Activated naive CD8-positive, alpha-beta T cell treated with anti-CD3 and anti-CD28 coated beads, Interleukin-2, amount 50 U/mL, for 24 hours (primary cell): ENCODE data around the gene RAD21L1.
"Not testable (repeated sequence)": the region's sequence is repeated elsewhere in the genome, so short reads cannot be mapped to it uniquely, and the experiment has no call there.

Experiments
- ATAC-seq: fragments of 150-1000 bp; cut with Tn5 transposase; one replicate; pipeline ENCODE4 v1.10.0; 2021
- DNase-seq: peaks from one replicate; pipeline ENCODE4 v3.0.0; 2021
- H3K27ac Mint-ChIP-seq: one replicate; pipeline ENCODE4 v1.8.0; 2021; ENCODE audit warnings: mild to moderate bottlenecking, mixed read lengths
- H3K27me3 Mint-ChIP-seq: one replicate; pipeline ENCODE4 v1.8.0; 2021; ENCODE audit warnings: mixed read lengths
- H3K36me3 Mint-ChIP-seq: one replicate; pipeline ENCODE4 v1.8.0; 2021; ENCODE audit warnings: low read depth, mixed read lengths
- H3K4me1 Mint-ChIP-seq: one replicate; pipeline ENCODE4 v1.8.0; 2021; ENCODE audit warnings: mixed read lengths
- H3K4me3 Mint-ChIP-seq: one replicate; pipeline ENCODE4 v1.8.0; 2021; ENCODE audit warnings: mild to moderate bottlenecking, moderate library complexity, mixed read lengths
- H3K9me3 Mint-ChIP-seq: one replicate; pipeline ENCODE4 v1.8.0; 2021; ENCODE audit warnings: mixed read lengths

Gene RAD21L1

DNA sequence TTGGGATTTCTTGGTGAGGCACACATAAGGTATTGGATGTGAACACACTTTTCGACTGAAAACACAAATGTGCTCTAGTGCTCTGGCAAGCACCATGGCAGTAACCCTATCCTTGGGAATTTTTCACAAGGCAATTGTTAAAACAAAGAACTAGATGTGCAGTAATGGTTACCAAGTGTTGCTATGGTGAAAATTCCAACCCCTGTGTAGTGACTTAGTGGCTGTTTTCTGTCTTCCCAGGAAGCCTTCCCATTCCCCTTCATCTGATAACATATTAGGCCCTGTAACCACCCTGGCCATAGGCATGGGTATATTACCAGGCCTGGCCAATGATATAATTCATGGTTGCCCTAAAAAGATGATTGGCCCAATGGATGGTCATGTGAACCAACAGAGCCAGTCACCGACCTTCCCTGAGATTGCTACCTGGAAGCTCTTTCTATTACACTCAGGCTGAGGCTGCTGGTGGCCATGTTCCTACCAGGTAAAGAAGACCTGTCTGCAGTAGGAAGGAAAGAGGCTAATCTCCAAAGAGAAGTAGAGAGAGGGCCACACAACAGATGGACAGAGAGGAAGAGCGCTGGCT lies 18.5 kb upstream of the RAD21L1 start:
- no peak for DNase-seq
- Mint-ChIP-seq H3K9me3 (no peaks in the 10 kb centered on the region), H3K4me1 (no peaks in the 10 kb centered on the region), H3K4me3 (no peak overlapping the region), H3K36me3 (no peaks in the 10 kb centered on the region), H3K27me3 (peaks cover 3% of the 10 kb centered on the region), H3K27ac (no peak overlapping the region)
- no peak for ATAC-seq

DNA sequence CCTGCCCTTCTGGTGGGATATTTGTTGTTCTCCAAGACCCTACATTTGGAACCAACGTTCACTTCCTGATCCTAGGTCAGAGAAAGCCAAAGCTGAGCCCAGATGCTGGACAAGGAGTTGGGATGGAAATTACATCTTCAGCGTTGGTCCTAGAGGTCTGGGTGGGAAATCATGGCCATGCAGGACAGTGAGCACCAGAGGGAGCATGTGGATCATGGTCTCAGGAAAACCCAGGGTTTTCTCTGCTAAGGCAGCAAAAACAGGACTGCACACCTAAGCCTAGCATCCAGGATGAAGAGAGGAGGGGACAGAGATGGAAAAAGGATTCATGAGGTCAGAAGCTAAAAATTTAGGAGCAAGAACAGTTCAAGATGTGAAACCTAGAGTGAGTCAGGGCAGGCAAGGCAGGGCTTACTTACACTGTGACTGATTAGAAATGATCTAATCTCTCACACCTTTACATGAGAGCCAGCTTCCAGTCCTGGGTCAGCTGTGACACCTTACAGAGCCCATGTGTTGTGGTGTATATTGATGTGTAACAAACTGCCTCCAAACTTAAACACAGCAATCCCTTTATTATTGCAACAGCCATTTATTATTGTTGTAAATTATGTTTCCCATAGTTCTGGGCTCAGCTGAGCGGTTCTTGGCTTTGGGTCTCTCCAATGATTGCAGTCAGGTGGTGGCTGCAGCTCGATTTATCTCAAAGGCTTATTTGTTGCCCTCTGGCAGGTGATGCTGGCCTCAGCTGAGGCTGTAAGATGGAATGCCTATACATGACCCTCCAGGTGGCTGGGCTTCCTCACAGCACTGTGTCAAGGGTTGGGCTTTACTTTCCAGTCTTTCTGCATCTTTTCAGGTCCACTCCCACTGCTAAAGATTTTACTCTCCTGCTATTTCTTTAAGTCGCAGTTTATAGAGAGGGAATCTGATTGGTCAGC lies 16.1 kb upstream of the RAD21L1 start:
- Mint-ChIP-seq H3K36me3 (no peaks in the 10 kb centered on the region), H3K9me3 (no peaks in the 10 kb centered on the region), H3K4me3 (no peak overlapping the region), H3K27me3 (peaks cover 3% of the 10 kb centered on the region), H3K4me1 (peaks cover 9% of the 10 kb centered on the region), H3K27ac (peak overlapping the region; percentile 31)
- ATAC-seq (peak; percentile 55), DNase-seq (no peak)

DNA sequence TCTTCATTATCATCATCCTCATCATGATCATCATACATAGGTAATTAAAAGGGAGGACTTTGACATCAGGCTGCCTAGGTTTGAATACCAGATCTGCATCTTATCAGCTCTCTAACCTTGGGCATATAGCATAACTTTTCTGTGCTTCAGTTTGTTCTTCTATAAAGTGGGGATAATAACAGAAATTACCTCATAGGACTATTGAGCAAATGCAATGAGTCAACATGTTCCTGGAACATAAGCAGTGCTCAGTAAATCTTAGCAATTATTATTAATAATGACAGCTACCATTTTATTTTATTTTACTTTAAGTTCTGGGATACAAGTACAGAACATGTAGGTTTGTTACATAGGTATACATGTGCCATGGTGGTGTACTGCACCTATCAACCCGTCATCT lies 15.3 kb upstream of the RAD21L1 start:
- Mint-ChIP-seq H3K4me3 (no peak overlapping the region), H3K27ac (no peak overlapping the region), H3K4me1 (peaks cover 17% of the 10 kb centered on the region), H3K27me3 (peaks cover 3% of the 10 kb centered on the region), H3K9me3 (no peaks in the 10 kb centered on the region), H3K36me3 (no peaks in the 10 kb centered on the region)
- ATAC-seq = no peak
- DNase-seq = no peak

DNA sequence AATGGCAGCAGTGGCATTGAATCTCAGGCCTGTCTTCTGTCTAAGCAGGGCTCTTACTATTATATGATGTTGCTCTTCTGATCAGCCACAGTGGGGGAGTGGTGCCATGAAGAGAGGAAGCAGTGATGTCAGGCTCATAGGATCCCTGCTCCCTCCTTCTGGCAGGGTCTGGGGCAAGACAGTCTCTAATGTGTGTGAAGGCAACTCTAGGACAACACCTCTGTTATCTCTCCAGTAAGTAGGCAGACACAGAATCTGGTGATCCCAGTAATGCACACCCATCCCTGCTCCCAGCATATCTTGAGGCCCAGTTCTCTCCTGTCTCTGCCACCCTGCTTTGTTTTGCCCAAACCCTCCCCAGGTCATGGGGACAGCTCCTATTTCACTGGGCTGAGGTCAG lies 13.8 kb upstream of the RAD21L1 start:
- Mint-ChIP-seq H3K4me3 (no peak overlapping the region), H3K27me3 (peaks cover 3% of the 10 kb centered on the region), H3K36me3 (no peaks in the 10 kb centered on the region), H3K4me1 (peaks cover 32% of the 10 kb centered on the region), H3K9me3 (no peaks in the 10 kb centered on the region), H3K27ac (no peak overlapping the region)
- no peak for DNase-seq
- ATAC-seq = no peak

DNA sequence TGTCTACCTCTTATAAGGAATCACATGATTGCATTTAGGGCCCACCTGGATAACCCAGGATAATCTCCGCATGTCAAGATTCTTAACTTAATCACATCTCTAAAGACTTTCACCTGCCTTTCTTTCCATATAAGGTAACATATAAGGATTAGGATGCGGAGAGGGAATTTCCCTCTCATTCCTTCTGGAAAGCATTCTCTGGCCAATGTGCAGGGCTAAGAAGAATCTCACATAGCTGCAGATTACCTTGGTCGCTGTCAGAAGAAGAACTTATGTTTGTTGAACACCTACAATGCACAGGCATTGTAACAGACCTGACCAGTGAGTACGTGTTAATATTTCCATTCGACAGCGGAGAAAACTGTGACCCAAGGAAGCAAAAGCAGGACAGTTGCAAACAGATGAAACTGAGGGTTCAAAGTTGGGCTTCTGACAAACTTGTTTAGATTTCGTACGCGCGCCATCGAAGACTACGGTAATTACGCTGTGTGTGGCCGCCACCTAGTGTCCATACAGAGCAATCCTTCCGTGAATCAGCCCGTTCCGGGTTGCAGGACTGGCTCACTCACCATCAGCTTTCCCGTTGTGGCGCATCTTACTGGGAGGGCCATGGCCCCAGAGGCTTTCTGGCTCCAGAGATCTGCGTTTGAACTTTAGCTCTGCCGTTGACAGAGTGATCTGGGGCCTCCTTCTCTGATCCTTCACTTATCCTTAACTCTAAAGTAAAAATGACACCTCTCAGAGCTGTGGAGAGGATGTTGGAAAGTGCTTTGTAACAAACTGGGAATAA lies 13.0 kb upstream of the RAD21L1 start:
- peak; percentile 72 for DNase-seq
- H3K4me1 Mint-ChIP-seq = peaks cover 36% of the 10 kb centered on the region
- peaks cover 3% of the 10 kb centered on the region for H3K27me3 Mint-ChIP-seq
- no peak overlapping the region for H3K4me3 Mint-ChIP-seq
- peak; percentile 75 for ATAC-seq
- no peak overlapping the region for H3K27ac Mint-ChIP-seq
- H3K9me3 Mint-ChIP-seq = no peaks in the 10 kb centered on the region
- H3K36me3 Mint-ChIP-seq = no peaks in the 10 kb centered on the region

DNA sequence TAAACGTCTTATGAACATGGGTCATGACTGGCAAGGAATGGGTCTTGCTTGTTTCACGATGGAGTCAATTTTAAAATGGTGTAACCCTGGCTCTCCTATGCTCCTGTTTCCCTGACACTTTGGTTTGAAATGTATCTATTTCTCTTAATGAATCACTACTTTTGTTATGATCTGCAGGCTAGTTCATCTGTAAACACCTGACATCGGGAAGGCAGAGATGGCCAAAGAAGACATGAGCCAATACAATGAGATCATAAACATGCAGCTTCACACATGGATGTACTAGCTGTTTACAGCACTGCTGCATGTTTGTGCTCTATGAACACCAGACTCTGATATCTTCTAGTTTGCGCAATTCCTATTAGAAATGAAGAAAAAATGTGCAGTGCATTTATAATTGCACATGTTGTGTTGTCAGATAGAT lies 11.0 kb upstream of the RAD21L1 start:
- Mint-ChIP-seq H3K27ac (no peak overlapping the region), H3K4me3 (no peak overlapping the region), H3K36me3 (no peaks in the 10 kb centered on the region), H3K9me3 (no peaks in the 10 kb centered on the region), H3K4me1 (peaks cover 38% of the 10 kb centered on the region), H3K27me3 (peaks cover 3% of the 10 kb centered on the region)
- ATAC-seq (no peak), DNase-seq (no peak)

DNA sequence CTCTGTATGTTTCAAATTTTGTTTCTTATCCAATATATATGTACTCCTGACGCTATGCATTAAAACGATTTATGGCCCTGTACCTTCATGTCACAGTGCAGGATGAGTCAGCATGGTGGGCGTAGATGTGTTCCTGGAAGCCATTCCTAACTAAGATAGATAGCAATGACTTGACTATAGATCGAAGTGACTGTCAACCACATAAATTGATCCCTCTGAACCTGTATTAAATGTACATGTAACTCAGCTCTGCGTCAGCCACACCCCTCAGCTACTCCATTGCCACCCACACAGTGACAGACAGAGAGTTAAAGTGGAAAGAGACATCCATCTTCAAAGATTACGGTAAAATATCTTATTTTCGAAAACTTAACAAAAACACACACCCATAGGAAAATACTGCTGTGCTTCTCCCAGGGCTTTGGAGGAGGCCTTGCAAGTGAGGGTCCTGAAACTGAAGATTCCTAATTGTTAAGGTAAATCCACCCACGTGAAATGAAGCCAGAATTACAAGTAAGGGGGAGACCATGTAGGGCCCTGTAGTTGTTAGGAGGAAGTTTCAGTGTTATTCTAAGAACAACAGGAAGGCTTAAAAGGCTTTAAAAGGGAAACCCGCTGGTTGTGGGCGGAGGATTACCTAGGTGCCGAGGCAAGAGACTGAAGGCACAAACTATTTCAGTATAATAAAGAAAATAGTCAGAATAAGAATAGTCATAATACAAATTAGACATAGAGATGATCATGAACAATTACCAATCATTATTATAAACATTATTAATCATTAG lies 10.3 kb upstream of the RAD21L1 start:
- Mint-ChIP-seq H3K9me3 (no peaks in the 10 kb centered on the region), H3K36me3 (no peaks in the 10 kb centered on the region), H3K4me3 (peak overlapping the region; percentile 35), H3K27me3 (peaks cover 3% of the 10 kb centered on the region), H3K4me1 (peaks cover 38% of the 10 kb centered on the region), H3K27ac (peak overlapping the region; percentile 61)
- ATAC-seq = peak; percentile 85
- peak; percentile 49 for DNase-seq

DNA sequence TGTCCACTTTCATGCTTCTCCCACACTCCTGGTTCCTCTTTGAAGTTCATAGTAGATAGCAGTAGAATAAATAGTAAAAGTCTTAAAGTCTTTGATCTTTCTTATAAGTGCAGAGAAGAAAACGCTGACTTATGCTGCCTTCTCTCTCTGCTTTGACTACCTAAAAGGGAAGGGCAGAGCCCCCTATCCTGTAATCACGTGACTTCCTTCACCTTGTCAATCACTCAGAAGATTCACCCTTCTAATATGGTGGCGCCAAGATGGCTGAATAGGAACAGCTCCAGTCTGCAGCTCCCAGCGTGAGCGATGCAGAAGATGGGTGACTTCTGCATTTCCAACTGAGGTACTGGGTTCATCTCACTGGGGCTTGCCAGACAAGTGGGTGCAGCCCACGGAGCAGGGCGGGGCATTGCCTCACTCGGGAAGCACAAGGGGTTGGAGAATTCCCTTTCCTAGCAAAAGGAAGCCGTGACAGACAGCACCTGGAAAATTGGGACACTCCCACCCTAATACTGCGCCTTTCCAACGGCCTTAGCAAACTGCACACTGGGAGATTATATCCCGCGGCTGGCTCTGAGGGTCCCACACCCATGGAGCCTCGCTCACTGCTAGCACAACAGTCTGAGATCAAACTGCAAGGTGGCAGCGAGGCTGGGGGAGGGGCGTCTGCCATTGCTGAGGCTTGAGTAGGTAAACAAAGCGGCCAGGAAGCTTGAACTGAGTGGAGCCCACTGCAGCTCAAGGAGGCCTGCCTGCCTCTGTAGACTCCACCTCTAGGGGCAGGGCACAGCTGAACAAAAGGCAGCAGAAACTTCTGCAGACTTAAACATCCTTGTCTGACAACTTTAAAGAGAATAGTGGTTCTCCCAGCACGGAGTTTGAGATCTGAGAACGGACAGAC lies 9.1 kb upstream of the RAD21L1 start:
- H3K36me3 Mint-ChIP-seq, DNase-seq, ATAC-seq, H3K27ac Mint-ChIP-seq, H3K9me3 Mint-ChIP-seq, H3K27me3 Mint-ChIP-seq, H3K4me3 Mint-ChIP-seq: not testable (repeated sequence)
- H3K4me1 Mint-ChIP-seq = peaks cover 38% of the 10 kb centered on the region

DNA sequence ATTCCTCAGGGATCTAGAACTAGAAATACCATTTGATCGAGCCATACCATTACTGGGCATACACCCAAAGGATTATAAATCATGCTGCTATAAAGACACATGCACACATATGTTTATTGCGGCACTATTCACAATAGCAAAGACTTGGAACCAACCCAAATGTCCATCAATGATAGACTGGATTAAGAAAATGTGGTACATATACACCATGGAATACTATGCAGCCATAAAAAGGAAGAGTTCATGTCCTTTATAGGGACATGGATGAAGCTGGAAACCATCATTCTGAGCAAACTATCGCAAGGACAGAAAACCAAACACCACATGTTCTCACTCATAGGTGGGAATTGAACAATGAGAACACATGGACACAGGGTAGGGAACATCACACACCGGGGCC lies 3.1 kb upstream of the RAD21L1 start:
- peaks cover 13% of the 10 kb centered on the region for H3K27me3 Mint-ChIP-seq
- not testable (repeated sequence) for H3K4me3 Mint-ChIP-seq, H3K9me3 Mint-ChIP-seq, ATAC-seq, H3K36me3 Mint-ChIP-seq, DNase-seq, H3K27ac Mint-ChIP-seq
- H3K4me1 Mint-ChIP-seq = peaks cover 15% of the 10 kb centered on the region

DNA sequence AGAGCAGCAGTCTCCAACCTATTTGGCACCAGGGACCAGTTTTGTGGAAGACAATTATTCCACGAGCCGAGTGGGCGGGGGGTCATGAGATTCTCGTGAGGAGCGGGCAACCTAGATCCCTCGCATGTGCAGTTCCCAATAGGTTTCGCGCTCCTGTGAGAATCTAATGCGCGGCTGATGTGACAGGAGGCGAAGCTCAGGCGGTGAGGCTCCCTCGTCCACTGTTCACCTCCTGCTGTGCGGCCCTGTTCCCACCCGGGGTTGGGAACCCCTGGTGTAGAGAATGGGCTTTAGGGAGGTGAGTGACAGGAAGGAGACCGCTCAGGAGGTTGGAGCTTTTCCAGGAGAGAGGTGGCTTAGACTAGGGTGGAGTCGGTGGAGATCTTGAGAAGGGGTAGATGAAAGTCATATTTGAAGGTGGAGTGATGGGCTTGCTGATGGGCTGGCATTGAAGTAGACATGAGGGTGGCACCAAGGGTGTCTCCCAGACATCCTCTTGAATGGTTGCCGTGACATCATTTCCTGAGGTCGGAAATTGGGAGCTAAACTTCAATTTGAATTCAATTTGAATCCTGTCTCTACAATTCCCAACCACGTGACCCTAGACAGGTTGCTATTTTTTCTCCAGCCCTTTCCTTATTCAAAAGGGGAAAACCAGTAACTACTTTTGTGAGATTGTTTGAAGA lies 1.5 kb upstream of the RAD21L1 start:
- ATAC-seq (no peak), DNase-seq (no peak)
- Mint-ChIP-seq H3K4me1 (peaks cover 13% of the 10 kb centered on the region), H3K27me3 (peaks cover 20% of the 10 kb centered on the region), H3K27ac (no peak overlapping the region), H3K4me3 (peak overlapping the region; percentile 33), H3K36me3 (no peaks in the 10 kb centered on the region), H3K9me3 (peaks cover 8% of the 10 kb centered on the region)

DNA sequence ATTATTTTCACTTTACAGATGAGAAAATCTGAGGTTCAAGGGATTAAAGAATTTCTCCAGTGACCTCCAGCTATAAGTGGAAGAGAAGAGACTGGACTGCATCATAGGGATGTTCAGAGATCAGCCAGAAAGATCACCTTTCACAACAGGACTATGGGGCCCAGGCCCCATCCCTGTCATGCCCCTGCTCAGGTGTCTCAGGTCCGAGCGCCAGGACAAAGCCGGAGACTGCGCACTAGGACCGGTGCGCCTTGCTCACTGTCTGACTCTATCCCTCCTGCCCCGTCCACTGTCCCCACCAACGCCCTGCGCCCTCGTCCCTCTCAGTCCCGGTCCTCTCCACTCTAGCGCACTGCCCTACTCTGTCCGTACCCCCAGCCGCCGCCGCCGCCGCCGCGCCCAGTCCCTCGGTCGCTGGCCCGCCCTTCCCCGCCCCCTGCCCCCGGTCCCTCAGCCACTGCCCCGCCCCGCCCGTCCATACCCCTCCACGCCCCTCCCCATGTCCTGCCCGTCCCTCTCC lies 521 bp upstream of the RAD21L1 start:
- peak; percentile 60 for ATAC-seq

DNA sequence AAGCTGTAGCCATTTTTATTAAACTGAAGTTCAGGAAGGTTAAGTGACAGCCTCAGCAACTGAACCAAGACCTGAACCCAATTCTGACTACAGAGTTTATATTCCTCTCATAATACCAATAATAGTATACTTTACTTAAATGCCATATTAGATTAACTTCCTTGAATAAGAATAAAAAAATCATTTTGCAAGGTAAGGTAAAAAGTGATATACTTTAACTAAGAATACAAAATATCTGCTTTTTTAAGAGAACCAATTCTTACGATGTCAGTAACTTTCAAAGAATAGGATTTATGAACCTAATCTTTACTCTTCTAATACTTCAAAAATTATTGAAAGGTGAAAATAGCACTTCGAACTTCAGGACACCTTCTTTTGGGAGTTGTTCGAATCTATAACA lies 3.7 kb downstream of the RAD21L1 start:
- DNase-seq (no peak), ATAC-seq (no peak)
- Mint-ChIP-seq H3K27me3 (peaks cover 32% of the 10 kb centered on the region), H3K4me3 (no peak overlapping the region), H3K4me1 (peaks cover 13% of the 10 kb centered on the region), H3K9me3 (peaks cover under 1% of the 10 kb centered on the region), H3K27ac (no peak overlapping the region), H3K36me3 (no peaks in the 10 kb centered on the region)

More for the DNA sequence above, 521 bp upstream of the RAD21L1 start:
- Mint-ChIP-seq H3K36me3 (no peaks in the 10 kb centered on the region), H3K9me3 (peaks cover 8% of the 10 kb centered on the region), H3K4me3 (peak overlapping the region; percentile 65), H3K4me1 (peaks cover 13% of the 10 kb centered on the region), H3K27me3 (peaks cover 26% of the 10 kb centered on the region), H3K27ac (no peak overlapping the region)
- no peak for DNase-seq
